Upper lobe of left lung (tissue), 6 donors: Measurements from ENCODE around the gene TEAD2. TPM values are rescaled to one million over a fixed set of nuclear protein-coding genes. Genes with fewer than 3 reads are reported as not detected.

Source experiments
- ATAC-seq, 2 donors: fragments of 200-7000 bp; cut with Tn5 transposase; one replicate each; pipeline ENCODE4 v1.9.1; 2022; ENCODE audit warnings: mild to moderate bottlenecking in 2 of 2, moderate library complexity in 2 of 2; ENCODE audit not compliant: low FRiP score in 2 of 2
- DNase-seq, 2 donors: peaks; one replicate each; pipeline ENCODE4 v3.0.0-alpha.2; 2019 to 2020
- H3K27ac ChIP-seq, 4 donors: fragments of 200-600 bp; sonication (generic); one replicate each; pipeline ENCODE4 v1.5.1; 2016 to 2019
- H3K27me3 ChIP-seq, 4 donors: fragments of 200-600 bp; sonication (generic); one replicate each; pipeline ENCODE4 v1.5.1; 2017 to 2019
- H3K36me3 ChIP-seq, 4 donors: fragments of 200-600 bp; sonication (generic); one replicate each; pipeline ENCODE4 v1.5.1; 2016 to 2019
- H3K4me1 ChIP-seq, 4 donors: fragments of 200-600 bp; sonication (generic); one replicate each; pipeline ENCODE4 v1.5.1; 2018 to 2019
- H3K4me3 ChIP-seq, 4 donors: fragments of 200-600 bp; sonication (generic); one replicate each; pipeline ENCODE4 v1.5.1; 2017 to 2019; ENCODE audit warnings: mild to moderate bottlenecking in 2 of 4, moderate library complexity in 1 of 4
- H3K9me3 ChIP-seq, 4 donors: fragments of 200-600 bp; sonication (generic); one replicate each; pipeline ENCODE4 v1.5.1; 2018 to 2019
- CTCF ChIP-seq, 6 experiments: fragments of 450-650 bp in 4 of 6; fragments of 200-600 bp in 2 of 6; sonication (generic) in 2 of 6; IDR thresholded peaks; one replicate each; pipeline ENCODE4 v1.5.1; 2016 to 2019; ENCODE audit warnings: antibody characterized with exemption in 6 of 6
- EP300 ChIP-seq, 4 donors: sonication (generic); formaldehyde crosslinking; IDR thresholded peaks; one replicate each; pipeline ENCODE4 v1.5.1; 2017; ENCODE audit warnings: antibody characterized with exemption in 4 of 4, control low read depth in 2 of 4
- POLR2A ChIP-seq, 4 donors: fragments of 450-650 bp; IDR thresholded peaks; one replicate each; pipeline ENCODE4 v1.5.1; 2016 to 2017; ENCODE audit warnings: antibody characterized with exemption in 4 of 4, mild to moderate bottlenecking in 2 of 4
- POLR2AphosphoS5 ChIP-seq, 2 donors: sonication (generic); formaldehyde crosslinking; IDR thresholded peaks; one replicate each; pipeline ENCODE4 v1.5.1; 2017; ENCODE audit warnings: antibody characterized with exemption in 2 of 2
- WGBS, 2 donors: methylation state at CpG; one replicate each; pipeline ENCODE4 v1.1.5; 2017 to 2018; 5-methylcytosine and 5-hydroxymethylcytosine counted together
- total RNA-seq, 6 donors: library from RNA; depleted of rRNA in 4 of 6; stranded (reverse); fragments of >200 nt in 4 of 6; gene quantifications; one replicate each; pipeline versions ENCODE4 v1.1.0 to v1.2.1, GENCODE V29; 2016 to 2021
- donor health status: DM: no; HTN: no; CAD: no; lungs with moderate emphysema.
- donor health status: DM: no; HTN: yes; CAD: no; lungs with severe emphysema.

The TEAD2 gene
- total RNA-seq, 6 donors from 2014 or later: 13.6 to 38.0 (median 20.5) TPM

GRCh38 chr19:49398001-49398615, 35.9 kb upstream of the TEAD2 start:
- no peaks in the 10 kb centered on the region for H3K27me3 ChIP-seq
- TF ChIP-seq CTCF (IDR thresholded peaks at IDR 0.05): no peak
- no peak for TF ChIP-seq POLR2AphosphoS5 (IDR thresholded peaks at IDR 0.05)
- no peak for TF ChIP-seq EP300 (IDR thresholded peaks at IDR 0.05)
- no peak for TF ChIP-seq POLR2A (IDR thresholded peaks at IDR 0.05)
- H3K4me1 ChIP-seq: peaks cover 0 to 4% (median 0%) of the 10 kb centered on the region in 4 donors
- H3K4me3 ChIP-seq: no peak overlapping the region
- WGBS, 2 donors: 77% methylated on average over 9 to 11 of the region's 11 CpGs
- no peak for DNase-seq
- no peak overlapping the region for H3K27ac ChIP-seq
- no peaks in the 10 kb centered on the region for H3K9me3 ChIP-seq
- ATAC-seq: no peak
- no peaks in the 10 kb centered on the region for H3K36me3 ChIP-seq

DNA sequence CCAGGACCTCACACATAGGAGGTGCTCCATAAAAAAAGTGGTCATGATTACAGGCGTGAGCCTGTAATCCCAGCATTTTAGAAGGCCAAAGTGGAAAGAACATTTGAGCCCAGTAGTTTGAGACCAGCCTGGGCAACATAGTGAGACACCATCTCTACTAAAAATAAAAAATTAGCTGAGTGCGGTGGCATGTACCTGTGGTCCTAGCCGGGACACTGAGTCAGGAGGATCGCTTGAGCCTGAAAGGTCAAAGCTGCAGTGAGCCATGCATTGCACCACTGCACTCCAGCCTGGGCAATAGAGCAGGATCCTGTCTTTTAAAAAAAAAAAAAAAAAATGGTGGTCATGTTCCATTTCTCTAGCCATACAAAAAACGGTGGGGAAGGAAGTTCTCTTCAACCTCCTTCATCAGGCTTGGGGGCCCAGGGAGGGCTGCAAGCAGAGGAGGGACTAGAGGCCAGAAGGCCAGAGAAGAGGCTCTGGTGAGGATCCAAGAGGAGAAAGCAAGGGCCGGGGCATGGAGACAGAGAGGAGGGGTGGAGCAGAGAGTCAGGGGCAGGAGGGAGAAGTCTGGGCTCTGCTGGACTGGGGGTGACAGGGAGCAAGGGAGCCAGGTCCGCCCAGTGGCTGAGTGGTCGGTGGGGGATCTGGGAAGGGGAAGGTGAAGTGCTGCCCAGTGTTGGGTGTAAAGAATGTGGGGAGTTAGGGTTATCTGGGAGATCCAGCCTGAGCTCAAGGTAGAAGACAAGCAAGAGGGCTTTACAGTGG, 34.7 kb upstream of the TEAD2 start:
- Histone ChIP-seq H3K36me3 (no peaks in the 10 kb centered on the region), H3K27ac (no peak overlapping the region), H3K9me3 (no peaks in the 10 kb centered on the region), H3K4me3 (no peak overlapping the region), H3K27me3 (no peaks in the 10 kb centered on the region), H3K4me1 (peaks cover 0 to 6% (median 0%) of the 10 kb centered on the region in 4 donors)
- 79 to 82% methylated on average over 7 to 8 of the region's 8 CpGs for WGBS, 2 donors
- DNase-seq (no peak), ATAC-seq (no peak)
- TF ChIP-seq POLR2AphosphoS5 (IDR thresholded peaks at IDR 0.05): no peak
- no peak for TF ChIP-seq CTCF (IDR thresholded peaks at IDR 0.05)
- no peak for TF ChIP-seq EP300 (IDR thresholded peaks at IDR 0.05)
- TF ChIP-seq POLR2A (IDR thresholded peaks at IDR 0.05): no peak

DNA sequence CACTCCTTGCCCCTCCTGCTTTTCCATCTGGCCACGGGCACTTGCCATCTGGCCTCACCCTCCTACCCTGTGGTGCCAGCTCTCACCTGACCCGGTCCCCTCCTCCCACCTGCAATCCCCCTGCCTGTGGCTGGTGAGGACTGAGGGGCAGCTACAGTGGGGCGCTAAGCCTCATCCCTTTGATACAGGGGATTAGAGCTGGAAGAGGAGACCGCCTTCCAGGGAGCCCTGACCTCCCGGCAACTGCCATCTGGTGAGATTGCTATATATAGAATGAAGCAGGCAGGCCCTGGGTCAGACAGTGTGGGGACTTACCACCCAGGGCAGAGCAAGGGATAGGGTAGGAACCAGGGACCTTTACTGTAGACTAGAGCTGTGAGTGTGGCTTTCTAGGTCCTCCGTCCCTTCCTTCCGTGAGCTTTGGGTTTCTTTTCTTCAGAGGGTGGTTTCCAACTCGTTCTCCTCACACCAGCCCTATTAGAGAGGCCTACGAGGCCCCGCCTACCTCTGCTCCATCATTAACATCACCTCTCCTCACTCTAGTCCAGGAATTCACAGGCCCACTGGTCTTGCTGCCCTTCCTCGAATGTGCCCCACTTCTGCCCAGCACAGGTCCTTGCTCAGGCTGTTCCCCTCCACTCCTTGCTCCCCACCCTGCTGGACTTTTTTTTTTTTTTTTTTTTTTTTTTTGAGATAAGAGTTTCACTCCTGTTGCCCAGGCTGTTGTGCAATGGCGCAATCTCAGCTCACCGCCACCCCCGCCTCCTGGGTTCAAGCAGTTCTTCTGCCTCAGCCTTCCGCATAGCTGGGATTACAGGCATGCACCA, 33.6 kb upstream of the TEAD2 start:
- H3K27ac ChIP-seq: peak overlapping the region in 3 of 4 donors; percentile 48 to 89 (median 83)
- DNase-seq (peak in 1 of 2 donors; percentile 86), ATAC-seq (no peak)
- peak in 1 of 4 donors; percentile 38 for TF ChIP-seq EP300 (IDR thresholded peaks at IDR 0.05)
- no peak for TF ChIP-seq CTCF (IDR thresholded peaks at IDR 0.05)
- TF ChIP-seq POLR2A (IDR thresholded peaks at IDR 0.05): peak in 1 of 4 donors; percentile 37
- H3K4me1 ChIP-seq: peaks cover 0 to 11% (median 0%) of the 10 kb centered on the region in 4 donors
- H3K27me3 ChIP-seq: no peaks in the 10 kb centered on the region
- no peaks in the 10 kb centered on the region for H3K36me3 ChIP-seq
- peak overlapping the region in 3 of 4 donors; percentile 10 to 31 (median 21) for H3K4me3 ChIP-seq
- WGBS, 2 donors: 66% methylated on average over 14 to 15 of the region's 15 CpGs
- H3K9me3 ChIP-seq: no peaks in the 10 kb centered on the region

- DNase-seq: no peak
- WGBS, 2 donors: 67 to 73% methylated on average over 1 to 5 of the region's 5 CpGs
- Histone ChIP-seq H3K27me3 (no peaks in the 10 kb centered on the region), H3K9me3 (no peaks in the 10 kb centered on the region), H3K36me3 (no peaks in the 10 kb centered on the region), H3K4me3 (no peak overlapping the region), H3K4me1 (peaks cover 0 to 11% (median 0%) of the 10 kb centered on the region in 4 donors), H3K27ac (no peak overlapping the region)
- no peak for TF ChIP-seq EP300 (IDR thresholded peaks at IDR 0.05)
- no peak for TF ChIP-seq POLR2AphosphoS5 (IDR thresholded peaks at IDR 0.05)
- TF ChIP-seq POLR2A (IDR thresholded peaks at IDR 0.05): no peak
- no peak for TF ChIP-seq CTCF (IDR thresholded peaks at IDR 0.05)
- no peak for ATAC-seq
Measured at GRCh38 chr19:49393881-49394280, 31.7 kb upstream of the TEAD2 start.
